Lower lobe of right lung (tissue), 2 donors: Measurements from ENCODE around the gene SFXN2. TPM values are rescaled to one million over a fixed set of nuclear protein-coding genes. Genes with fewer than 3 reads are reported as not detected.

Source experiments
- ATAC-seq, 2 donors: fragments of 200-7000 bp; cut with Tn5 transposase; one replicate each; pipeline ENCODE4 v1.9.1; 2020 to 2022; ENCODE audit warnings: mild to moderate bottlenecking in 2 of 2, moderate library complexity in 2 of 2
- DNase-seq: peaks from one replicate; pipeline ENCODE4 v3.0.0-alpha.2; 2020
- H3K27ac ChIP-seq: fragments of 200-600 bp; one replicate; pipeline ENCODE4 v1.8.0; 2022
- H3K27me3 ChIP-seq: fragments of 200-600 bp; one replicate; pipeline ENCODE4 v1.8.0; 2022; ENCODE audit warnings: low read depth
- H3K36me3 ChIP-seq: fragments of 200-600 bp; one replicate; pipeline ENCODE4 v1.8.0; 2022; ENCODE audit warnings: mild to moderate bottlenecking
- H3K4me1 ChIP-seq: fragments of 200-600 bp; one replicate; pipeline ENCODE4 v1.8.0; 2022
- H3K4me3 ChIP-seq: fragments of 200-600 bp; one replicate; pipeline ENCODE4 v1.8.0; 2022; ENCODE audit warnings: mild to moderate bottlenecking
- H3K9me3 ChIP-seq: fragments of 200-600 bp; one replicate; pipeline ENCODE4 v1.8.0; 2022
- intact Hi-C: fragments of 100-400 bp; cut with DNase I; formaldehyde crosslinking; loops from one replicate; pipeline ENCODE4 v1.11.0; 2022
- total RNA-seq: library from RNA; stranded (reverse); fragmentation: NEBNext Ultra II Directional; extraction: Animal tissue kit (Norgen Biotek cat#: 25700); gene quantifications from one replicate; pipeline ENCODE4 v1.2.1, GENCODE V29; 2021
- TF ChIP-seq, protein P1 (sequence below): fragments of 200-600 bp; IDR thresholded peaks from one replicate; pipeline ENCODE4 v1.8.0; 2022; ENCODE audit warnings: antibody characterized with exemption, mild to moderate bottlenecking
- donor health status: DM: no; HTN: yes; CAD: no; lungs with severe emphysema.

The SFXN2 gene
- total RNA-seq, 1 donor from 2014 or later: 10.0 TPM

DNA sequence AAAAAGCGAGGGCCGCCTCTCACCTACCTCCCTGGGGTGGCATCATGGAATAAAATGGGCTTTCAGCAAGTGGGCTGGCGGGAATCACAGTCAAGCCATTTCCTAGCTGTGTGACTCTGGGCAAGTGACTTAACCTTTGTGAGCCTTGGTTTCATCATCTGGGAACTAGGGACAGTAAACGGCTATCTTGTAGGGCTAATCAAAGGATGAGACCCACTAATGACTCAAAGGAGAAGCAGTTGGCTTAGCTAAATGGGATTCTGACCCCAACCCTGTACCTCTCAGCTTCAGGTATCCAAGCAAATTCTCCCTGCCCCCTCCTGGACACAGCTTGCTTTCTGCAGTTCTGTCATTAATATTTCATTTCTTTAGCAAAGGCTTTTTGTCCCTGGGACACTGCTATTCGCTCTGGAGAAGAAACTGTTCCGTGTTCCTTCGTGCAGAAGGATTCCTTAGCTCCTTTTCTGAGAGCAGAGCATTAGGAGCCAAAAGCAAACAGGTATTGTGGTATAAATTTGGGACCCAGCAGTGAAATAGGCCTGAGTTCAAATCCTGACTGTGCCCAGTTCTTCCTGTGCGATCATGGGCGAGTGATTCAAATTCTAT is 44.3 kb upstream of the SFXN2 start:
- ATAC-seq: no peak
- Histone ChIP-seq H3K27ac (peak overlapping the region; percentile 84), H3K9me3 (no peaks in the 10 kb centered on the region), H3K27me3 (no peaks in the 10 kb centered on the region), H3K36me3 (no peaks in the 10 kb centered on the region), H3K4me1 (peaks cover 52% of the 10 kb centered on the region), H3K4me3 (no peak overlapping the region)
- intact Hi-C loops: no loop called here
- TF ChIP-seq, protein P1, sequence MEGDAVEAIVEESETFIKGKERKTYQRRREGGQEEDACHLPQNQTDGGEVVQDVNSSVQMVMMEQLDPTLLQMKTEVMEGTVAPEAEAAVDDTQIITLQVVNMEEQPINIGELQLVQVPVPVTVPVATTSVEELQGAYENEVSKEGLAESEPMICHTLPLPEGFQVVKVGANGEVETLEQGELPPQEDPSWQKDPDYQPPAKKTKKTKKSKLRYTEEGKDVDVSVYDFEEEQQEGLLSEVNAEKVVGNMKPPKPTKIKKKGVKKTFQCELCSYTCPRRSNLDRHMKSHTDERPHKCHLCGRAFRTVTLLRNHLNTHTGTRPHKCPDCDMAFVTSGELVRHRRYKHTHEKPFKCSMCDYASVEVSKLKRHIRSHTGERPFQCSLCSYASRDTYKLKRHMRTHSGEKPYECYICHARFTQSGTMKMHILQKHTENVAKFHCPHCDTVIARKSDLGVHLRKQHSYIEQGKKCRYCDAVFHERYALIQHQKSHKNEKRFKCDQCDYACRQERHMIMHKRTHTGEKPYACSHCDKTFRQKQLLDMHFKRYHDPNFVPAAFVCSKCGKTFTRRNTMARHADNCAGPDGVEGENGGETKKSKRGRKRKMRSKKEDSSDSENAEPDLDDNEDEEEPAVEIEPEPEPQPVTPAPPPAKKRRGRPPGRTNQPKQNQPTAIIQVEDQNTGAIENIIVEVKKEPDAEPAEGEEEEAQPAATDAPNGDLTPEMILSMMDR: no peak
- DNase-seq: no peak

DNA sequence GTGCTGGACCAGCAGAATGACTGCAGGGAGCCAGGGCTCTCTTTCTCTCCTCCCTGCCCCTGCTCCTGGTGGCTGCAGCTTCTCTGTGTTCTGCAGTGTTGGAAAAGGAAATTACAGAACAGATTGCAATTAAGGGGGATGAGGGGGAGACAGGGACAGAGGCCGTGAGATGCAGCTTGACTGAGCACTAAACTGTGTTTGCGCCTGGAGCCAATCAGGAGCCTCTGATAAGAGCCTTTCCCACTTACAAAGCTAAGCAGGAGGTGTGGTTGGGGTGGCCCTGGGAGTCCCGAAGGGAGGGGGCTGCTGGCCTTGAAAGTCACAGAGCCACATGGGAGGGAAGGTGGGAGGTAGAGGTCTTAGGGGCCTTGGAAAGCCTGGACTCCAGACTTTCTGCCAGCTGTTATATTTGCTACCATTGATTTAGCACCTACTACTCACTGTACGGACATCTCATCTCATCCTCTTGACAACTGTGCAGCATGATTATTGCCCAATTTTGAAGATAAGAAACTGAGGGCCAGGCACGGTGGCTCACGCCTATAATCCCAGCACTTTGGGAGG is 43.5 kb upstream of the SFXN2 start:
- Histone ChIP-seq H3K27me3 (no peaks in the 10 kb centered on the region), H3K4me3 (no peak overlapping the region), H3K9me3 (no peaks in the 10 kb centered on the region), H3K4me1 (peaks cover 60% of the 10 kb centered on the region), H3K27ac (no peak overlapping the region), H3K36me3 (no peaks in the 10 kb centered on the region)
- TF ChIP-seq, protein P1: no peak
- no peak for DNase-seq
- intact Hi-C loops: no loop called here
- no peak for ATAC-seq

DNA sequence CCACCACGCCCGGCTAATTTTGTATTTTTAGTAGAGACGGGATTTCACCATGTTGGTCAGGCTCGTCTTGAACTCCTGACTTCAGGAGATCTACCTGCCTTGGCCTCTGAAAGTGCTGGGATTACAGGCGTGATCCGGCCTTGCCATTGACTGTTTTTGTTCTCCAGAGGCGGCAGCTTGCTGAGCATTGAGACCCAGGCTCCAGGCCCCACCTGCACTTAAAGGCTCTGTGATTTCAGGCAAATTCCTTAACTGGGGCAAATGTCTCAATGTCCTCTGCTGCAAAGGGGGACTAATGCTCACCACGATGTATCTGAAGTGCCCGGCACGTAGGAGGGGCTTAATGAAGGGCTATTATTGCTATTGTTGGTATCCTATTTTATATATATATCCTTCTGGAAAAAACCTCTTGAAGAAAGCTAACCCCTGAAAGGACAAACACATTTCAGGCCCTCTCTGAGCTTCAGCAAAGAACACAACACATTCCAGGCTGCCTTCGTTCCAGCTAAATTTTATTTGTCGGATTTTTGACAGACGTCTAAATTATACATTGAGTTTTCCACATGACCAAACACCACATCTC is 41.1 kb upstream of the SFXN2 start:
- Histone ChIP-seq H3K27me3 (no peaks in the 10 kb centered on the region), H3K4me3 (no peak overlapping the region), H3K4me1 (peaks cover 83% of the 10 kb centered on the region), H3K27ac (peak overlapping the region; percentile 82), H3K36me3 (no peaks in the 10 kb centered on the region), H3K9me3 (no peaks in the 10 kb centered on the region)
- no peak for DNase-seq
- ATAC-seq: no peak
- TF ChIP-seq, protein P1: no peak
- intact Hi-C loops: no loop called here

DNA sequence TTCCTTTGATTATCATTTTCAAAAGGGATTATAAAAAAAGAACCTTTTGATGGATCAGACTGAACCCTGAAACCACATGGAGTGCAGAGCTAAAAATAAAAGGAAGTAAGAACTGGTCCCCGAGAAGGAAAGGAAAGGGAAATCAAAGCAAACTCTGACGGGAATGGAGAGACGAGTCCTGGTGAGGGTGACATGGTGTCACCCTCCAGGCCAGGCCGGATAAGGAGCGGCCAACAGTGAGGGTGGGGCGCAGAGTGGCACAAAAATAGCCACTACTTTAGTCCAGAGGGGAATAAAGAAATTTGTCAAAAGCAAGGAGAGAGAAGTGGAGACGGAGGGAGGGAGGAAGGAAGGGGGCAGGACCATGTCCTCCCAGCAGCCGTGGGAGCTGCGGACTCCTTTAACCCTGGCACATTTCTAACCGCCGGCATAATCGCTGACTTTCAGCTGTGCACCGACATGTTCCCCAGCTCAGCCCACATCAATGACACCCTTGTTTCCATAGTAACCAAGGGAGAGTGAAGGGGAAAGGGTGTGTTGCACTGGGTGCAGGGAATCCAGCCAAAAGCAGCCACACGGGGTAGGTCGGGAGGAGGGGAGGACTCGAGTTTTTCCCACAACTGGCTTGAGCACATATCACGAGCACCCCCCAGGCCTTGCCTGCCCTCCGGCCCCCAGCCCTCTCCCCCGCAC is 40.5 kb upstream of the SFXN2 start:
- Histone ChIP-seq H3K4me1 (peaks cover 85% of the 10 kb centered on the region), H3K27ac (peak overlapping the region; percentile 82), H3K9me3 (no peaks in the 10 kb centered on the region), H3K36me3 (no peaks in the 10 kb centered on the region), H3K4me3 (peak overlapping the region; percentile 34), H3K27me3 (no peaks in the 10 kb centered on the region)
- ATAC-seq: peak; percentile 66 to 78
- peak; percentile 73 for DNase-seq
- TF ChIP-seq, protein P1: no peak
- intact Hi-C loops: no loop called here

DNA sequence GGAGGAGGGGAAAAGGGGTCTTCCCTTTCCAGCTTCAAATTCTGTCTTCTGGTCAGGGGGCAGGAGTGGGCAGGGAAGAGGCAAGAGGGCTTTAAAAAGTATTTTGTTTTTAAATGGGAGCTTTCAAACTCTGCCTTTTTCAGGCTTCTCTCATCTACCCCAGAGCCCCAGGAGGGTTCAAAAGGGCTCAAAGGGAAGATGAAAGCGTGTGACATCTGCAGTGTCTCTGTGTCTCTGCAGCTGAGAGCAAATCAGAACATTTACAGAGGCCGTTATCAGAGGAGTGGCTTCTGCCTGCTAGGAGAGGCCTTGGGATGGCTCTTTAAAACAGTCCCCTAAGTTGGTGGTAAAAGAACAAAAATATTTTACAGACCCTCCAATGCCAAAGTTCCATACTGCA is 39.9 kb upstream of the SFXN2 start:
- H3K36me3 ChIP-seq: no peaks in the 10 kb centered on the region
- peaks cover 83% of the 10 kb centered on the region for H3K4me1 ChIP-seq
- DNase-seq (no peak), ATAC-seq (no peak)
- intact Hi-C loops: no loop called here
- no peaks in the 10 kb centered on the region for H3K9me3 ChIP-seq
- TF ChIP-seq, protein P1: no peak
- peak overlapping the region; percentile 82 for H3K27ac ChIP-seq
- no peaks in the 10 kb centered on the region for H3K27me3 ChIP-seq
- peak overlapping the region; percentile 34 for H3K4me3 ChIP-seq
